Tongue (tissue), 2 donors: ENCODE measurements around the gene TIPARP. TPM values are rescaled to one million over a fixed set of nuclear protein-coding genes. Genes with fewer than 3 reads are reported as not detected.
A peak's percentile ranks its signal among the peaks of the same experiment; 100 is the strongest.
"Not testable (repeated sequence)": the region's sequence is repeated elsewhere in the genome, so short reads cannot be mapped to it uniquely, and the experiment has no call there.

ENCODE experiments used
- DNase-seq: peaks from one replicate; pipeline ENCODE4 v3.0.0-alpha.2; 2015
- total RNA-seq: library from RNA; depleted of rRNA; stranded (reverse); fragments of >200 nt; gene quantifications from one replicate; pipeline ENCODE4 v1.2.3, GENCODE V29; 2014

The TIPARP gene
- total RNA-seq, 1 donor from 2014 or later = 22.5 TPM

DNA sequence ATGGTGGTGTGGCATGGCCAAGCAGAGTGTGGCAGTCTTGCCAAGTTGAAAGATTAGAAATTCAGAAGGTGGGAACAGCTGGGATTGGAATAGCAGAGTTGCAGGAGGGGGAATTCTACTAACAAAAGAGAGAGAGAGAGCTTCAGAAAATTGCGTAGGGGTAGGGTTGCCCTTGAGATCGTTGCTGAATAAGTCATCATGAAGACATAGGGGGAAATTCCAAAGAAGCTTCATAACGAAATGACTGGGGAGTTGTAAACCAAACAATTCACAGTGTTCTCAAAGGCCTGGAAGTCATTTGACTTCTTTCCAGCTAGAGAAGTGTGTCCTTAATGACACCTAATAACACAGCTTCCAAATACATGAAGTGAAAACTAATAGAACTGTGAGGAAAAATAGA lies 26.3 kb upstream of the TIPARP start:
- DNase-seq = no peak

DNA sequence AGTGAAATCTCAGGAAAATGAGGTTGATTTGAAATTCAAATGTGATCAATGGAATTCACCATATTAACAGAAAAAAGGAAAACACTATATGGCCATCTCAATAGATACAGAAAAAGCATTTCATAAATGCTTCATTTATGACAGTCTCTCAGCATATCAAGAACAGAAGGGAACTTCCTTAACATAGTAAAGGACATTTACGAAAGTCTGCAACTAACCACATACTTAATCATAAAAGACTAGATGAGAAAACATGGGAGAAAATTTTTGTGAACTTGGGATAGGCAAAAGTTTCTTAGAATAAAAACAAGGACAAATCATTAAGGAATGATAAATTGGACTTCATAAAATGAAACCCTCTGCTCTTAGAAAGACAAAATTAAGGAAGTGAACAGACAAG lies 24.7 kb upstream of the TIPARP start:
- no peak for DNase-seq

DNA sequence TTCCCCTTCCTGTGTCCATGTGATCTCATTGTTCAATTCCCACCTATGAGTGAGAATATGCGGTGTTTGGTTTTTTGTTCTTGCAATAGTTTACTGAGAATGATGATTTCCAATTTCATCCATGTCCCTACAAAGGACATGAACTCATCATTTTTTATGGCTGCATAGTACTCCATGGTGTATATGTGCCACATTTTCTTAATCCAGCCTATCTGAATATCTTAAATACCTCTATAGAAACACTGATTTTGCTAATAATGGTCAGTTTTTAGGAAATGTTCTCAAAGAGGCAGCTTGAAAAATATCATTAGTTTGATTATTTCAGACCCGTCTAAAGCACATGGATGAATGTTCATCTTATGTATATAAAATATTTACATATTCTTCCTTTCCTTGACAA lies 21.7 kb upstream of the TIPARP start:
- not testable (repeated sequence) for DNase-seq

DNA sequence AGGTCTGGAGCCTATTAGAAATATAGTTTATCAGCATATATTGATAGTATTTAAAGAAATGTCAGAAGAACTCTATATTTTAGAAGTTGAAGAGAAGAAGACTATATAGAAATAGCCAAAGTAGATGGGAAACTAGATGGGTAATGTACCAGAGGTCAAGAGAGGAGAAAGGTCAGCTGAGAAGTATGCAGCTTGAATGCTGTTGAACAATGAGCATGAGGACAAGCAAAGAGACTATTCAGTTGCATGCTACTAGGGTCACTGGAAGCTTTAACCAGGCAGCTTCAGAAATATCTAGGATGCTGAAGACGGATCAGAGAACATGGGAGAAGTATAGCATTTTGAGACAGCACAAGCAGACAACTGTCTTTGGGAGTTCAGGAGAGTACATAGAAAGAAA lies 19.6 kb upstream of the TIPARP start:
- DNase-seq = no peak

DNA sequence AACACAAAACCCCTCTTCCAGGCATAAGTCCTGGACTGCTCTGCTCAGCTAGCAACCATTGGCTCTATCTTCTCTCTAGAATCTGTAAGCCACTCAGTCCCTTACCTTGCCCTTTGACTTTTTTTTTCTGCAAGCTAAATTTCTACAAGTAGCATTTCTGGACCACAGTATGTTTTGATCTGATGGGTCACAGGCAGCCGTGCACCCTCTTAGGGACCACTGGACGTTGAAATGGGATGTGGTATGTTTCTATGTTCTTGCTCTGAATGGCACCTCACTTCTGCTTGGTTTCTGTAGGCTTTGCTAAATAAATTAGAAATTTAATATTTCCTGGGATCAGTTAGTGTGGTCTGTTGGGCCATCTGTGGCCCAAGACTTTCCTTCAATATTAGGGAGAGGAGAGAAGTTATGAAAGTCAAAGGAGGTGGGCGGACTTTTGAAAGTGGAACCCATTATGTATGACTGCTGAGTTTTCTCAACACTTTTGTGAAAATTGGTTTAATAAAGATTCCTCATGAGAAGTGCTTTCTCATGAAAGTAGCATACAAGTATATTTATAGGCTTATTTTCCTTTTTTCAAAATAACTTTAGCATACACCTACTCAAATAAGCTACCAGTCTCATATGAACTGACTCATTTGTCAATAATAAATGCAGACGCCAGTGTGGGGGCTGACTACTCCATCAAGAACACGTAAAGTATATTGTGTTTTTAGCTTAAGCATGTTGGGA lies 18.4 kb upstream of the TIPARP start:
- DNase-seq = no peak

DNA sequence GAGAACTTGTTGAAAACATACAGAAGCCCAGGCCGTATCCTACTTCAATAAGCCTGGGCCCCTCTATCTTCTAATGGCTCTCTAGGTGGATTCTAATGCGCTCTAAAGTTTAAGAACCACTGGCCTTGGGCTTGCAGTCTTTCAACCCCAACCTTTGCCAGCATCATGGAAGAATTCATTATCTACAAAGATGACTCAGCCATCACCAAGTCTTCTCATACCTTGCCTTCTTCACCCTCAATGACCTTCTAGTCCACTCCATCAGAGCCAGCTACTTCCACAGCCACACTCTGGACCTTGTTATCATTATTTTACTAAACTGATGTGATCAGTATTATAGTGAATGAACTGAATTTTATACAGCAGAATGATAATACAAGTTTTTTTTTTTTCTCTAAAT lies 16.9 kb upstream of the TIPARP start:
- no peak for DNase-seq

DNA sequence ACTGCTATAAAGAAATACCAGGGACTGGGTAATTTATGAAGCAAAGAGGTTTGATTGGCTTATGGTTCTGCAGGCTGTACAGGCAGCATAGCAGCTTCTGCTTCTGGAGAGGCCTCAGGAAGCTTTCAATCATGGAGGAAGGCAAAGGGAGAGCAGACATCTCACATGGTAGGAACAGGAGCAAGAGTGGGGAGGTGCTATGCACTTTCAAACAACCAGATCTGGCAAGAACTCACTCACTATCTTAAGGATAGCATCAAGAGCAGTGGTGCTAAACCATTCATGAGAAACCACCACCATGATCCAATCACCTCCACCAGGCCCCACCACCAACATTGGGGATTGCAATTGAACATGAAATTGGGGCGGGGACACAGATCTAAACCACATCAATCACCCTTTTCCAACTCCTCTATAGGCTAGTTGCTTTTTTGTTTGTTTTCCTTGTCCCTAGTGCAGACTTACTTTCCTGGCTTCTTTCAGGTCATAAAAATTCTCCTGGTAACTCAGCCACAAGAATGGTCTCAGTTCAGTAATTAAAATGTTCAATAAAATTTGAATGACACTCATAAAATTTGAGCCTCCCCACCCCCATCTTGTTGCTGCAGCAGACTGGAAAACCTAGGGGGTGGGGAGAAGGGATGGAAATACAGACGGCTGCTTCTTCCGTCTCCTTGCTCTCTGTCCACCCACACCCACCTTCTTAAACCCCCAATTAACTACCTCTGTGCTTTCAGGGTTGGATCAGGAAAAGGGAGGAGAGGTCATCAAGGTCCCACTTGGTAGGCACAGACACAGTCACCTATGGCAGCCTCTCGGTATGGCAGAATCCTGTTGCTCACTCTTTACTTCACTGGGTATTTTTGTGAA lies 16.3 kb upstream of the TIPARP start:
- DNase-seq = no peak

DNA sequence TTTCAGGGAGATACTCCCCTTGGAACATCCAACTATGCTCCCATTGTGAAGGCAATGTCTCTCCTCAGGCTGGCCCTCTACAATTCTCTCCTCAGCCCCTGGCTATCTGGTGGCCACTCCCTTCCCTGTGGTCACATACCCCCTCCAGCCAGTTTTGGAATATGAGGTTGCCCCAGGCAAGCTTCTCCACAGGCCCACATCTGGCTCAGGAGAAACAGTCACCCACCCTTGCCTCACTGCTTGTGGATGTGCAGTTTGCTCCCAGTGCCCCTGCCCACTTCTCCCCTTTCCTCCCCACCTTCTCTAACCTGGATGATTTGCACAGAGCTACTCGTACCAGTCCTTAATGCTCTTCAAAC lies 15.7 kb upstream of the TIPARP start:
- DNase-seq = no peak

DNA sequence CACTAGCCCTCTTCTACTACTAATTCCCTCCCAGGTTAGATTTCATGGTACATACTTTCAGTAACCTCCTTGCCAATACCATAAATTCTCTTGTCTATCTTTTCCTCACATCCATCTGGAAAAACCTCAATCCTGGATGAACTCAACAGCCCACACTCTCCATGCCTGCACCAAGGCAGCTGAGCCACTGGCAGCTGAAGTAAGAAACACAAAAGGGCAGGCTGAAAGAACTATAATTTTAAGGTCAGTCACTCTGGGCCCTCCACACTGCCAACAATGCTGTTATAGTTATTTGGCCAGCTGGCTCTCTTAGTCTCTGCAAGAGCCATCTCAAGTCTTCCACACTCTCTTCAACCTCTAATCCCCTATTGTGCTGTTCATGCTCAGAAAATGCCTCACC lies 15.1 kb upstream of the TIPARP start:
- DNase-seq = no peak

DNA sequence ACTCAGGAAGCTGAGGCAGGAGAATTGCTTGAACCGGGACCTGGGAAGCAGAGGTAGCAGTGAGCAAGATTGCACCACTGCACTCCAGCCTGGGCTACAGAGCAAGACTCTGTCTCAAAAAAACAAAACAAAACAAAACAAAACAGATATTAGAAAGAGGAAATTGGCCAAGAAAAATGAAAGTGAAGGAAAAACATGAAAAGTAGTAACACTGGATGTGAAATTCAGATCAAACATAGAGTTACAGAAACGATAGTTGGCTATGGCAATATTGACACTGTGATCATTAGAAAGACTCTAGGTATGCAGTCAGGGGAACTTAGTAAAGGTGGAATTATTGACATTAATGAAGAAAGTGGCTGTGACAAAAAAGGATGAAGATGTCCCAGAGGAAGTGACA lies 13.2 kb upstream of the TIPARP start:
- no peak for DNase-seq

DNA sequence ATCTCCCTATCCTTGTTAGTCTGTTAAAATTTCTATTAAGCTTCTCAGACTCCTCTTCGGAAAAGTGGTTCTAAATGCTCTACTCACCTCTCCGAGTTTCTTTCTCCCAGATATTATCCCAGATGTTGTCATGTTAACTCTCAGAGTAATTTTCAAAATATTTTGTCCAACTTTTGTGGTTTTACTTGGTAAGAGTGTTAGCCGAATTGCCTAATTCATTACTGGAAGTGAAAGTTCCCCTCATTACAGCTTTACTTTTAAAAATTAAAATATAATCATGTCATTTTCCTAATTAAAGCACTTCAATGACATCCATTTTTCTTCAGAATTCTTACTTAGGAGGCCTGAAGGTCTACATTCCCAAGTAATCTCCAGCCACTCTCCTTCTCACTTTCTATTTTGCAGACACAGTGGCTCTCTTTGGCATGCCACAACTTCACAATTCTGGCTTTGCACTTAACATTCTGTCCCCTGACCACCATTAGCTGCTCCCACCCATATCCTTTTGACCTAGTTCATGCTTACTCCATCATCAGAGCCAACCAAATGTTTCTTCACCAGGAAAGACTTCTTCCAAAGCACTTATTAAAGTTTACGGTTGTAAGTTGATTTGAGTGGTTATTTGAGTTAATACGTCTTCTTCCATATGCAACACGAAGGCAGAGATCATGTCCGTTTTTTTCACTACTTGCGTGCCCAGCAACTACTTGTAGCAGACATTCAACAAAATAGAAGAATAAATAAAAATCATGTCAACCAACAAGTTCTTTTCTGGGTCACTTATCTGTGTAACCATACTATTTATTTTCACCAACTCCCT lies 10.2 kb upstream of the TIPARP start:
- no peak for DNase-seq

DNA sequence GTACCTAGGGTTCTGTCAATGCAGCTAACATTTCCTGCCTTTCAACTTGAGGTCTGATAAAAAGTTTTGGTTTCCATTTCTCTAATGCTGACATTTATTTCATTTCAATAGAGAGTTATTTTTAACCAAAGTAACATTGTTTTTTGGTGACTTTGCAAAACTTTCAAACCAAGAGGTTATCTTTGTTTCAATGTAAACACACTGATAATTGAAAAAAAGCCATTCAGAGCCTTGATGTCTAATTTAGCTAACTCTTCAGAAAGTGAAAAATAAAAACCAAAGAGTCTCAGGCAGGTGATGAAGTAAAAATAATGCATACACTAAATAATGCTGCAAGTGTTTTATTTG lies 9.6 kb upstream of the TIPARP start:
- DNase-seq = no peak

DNA sequence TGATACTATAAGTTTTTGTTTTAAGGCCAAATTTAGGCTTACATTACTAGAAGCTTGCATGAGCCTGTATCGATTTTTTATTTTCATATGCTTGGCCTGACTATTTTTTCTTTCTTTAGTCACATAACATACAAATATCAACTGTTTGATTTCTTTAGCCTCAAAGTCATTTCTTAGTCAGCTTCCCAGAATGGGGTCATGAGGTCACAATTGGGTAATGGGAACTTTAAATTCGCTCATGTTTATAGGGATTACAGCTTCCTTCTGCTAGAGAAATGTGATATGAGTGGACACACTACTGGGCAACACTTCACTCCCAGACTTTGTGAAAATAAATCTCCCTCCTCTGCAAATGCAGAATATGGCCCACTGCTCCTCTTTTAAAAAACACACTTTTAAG lies 9.1 kb upstream of the TIPARP start:
- DNase-seq = no peak

DNA sequence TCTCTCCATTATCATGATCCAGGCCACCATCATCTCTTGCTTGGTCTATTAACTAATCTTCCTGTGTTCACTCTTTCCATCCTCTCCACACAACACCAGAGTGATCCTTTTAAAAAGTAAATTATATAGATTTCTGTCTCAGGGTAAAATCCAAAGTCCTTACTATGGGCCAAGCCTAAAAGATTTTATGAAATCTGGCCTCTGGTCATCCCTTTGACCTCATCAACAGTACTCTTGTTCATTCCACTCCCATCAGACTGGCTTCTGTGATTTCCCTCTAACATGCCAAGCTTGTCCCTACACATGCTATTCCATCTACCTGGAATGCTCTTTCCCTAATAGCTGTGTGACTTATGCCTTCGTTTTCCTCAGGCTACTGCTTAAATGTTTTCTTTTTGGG lies 8.3 kb upstream of the TIPARP start:
- no peak for DNase-seq

DNA sequence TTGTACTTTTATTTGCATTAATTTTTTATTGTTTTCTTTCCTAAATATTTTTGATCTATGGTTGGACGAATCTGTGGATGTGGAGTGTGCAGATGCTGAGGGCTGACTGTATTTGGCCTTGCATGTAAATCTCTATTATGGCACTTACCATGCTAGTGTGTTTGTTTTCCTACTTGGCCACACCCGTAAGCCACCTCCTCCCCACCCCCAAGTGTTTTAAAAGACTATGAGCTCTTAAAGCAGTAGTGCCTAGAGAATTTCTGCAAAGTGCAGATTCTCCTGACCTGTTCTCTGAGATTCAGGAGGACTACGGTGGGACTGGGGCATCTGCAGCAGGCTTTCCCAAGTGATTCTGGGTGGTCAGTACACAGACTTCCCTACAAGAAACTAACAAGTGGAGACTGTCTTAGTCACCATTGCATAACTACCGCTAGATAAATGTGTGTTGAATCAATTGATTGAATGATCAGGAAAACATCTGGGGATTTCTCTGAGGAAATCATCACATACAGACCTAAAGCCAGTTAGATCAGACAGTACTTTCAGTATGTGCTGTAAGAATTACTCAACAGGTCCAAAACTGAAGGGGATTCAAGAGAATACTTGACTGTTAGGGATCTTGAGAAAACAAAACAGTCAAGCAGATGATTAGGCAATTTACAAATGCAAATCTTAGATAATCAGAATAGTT lies 6.2 kb upstream of the TIPARP start:
- no peak for DNase-seq

DNA sequence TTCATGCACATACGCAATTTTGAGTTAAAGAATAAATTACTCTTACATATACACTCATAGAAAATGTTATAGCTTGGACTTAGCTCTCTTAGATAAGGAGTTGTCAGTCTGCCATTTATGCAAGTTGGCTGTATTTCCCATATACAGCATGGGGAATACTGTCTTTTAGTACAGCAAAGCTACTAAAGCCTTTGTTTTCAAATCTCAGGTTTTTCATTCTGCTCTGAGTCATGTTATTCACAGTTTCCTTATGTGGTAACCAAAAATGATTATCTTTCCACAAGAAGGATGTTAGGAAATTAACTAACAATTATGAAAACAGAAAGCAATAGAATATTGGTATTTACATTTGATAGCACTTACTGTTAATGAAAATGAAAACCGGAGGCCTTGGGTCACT lies 4.3 kb upstream of the TIPARP start:
- no peak for DNase-seq

DNA sequence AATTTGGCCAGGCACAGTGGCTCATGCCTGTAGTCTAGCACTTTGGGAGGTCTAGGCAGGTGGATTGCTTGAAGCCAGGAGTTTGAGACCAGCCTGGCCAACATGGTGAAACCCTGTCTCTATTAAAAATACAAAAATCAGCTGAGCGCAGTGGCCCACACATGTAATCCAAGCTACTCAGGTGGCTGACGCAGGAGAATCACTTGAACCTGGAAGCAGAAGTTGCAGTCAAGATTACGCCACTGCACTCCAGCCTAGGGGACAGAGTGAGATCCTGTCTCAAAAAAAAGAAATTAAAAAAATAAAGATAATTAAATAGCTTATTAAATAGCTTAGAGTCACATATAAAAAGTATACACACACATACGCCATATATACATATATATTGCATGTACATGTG lies 3.7 kb upstream of the TIPARP start:
- no peak for DNase-seq

DNA sequence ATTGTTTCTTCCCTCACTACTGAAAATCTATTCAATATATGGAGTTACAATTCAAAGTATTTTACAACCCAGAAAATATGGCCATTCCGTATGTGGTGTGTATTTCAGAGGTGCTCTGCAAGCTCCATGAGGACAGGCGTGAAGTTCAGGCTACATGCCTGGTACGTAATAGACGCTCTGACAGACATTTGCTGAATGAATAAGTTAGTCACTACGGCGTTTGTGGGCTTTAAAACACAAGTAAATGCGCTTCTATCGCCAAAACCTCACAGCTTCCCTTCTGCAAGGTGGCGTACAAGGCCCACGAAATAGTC lies 701 bp upstream of the TIPARP start:
- no peak for DNase-seq

DNA sequence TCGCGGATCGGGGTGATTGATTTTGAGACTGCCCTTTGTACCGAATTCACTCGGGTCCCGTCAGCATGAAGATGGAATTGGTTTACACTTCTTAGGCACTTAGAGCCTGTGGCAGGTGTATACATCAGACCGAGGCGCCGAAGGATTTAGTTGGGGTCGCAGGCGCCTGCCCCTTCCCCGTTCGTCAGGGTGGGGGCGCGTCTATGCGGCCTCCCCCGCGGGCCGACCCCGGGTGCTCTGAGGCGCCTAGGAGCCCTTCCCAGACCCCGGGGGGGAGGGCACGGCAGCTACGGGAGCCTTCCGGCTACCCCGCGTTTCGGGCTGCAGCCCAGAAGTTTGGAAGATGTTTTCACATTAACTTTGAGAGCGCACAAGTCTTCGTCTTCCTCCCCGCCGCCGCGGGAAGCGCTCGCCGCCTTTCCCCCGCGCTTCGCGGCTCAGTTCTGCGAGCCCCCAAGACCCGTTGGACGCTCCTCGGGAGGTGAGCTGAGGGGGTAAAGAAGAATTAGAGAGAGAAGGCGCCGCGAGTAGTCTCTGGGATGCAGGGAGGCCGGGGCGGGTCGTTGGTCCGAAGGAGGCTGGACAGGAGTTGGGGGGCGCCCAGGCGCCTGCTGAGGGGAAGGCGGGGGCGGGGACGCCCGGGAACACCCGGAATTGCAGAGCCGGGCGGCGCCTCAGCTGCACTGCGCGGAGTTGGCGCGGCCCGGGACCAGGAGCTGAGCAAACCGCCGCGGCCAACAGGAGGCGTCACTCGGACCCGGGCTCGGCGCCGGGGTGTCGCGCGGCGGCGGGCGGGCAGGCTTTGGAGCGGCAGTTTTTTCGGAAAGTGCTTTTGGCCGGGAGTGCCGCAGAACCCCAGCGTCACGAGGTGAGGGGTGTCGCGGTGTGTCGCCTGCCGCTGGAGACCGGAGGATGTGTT lies 780 bp downstream of the TIPARP start:
- peak; percentile 85 for DNase-seq

DNA sequence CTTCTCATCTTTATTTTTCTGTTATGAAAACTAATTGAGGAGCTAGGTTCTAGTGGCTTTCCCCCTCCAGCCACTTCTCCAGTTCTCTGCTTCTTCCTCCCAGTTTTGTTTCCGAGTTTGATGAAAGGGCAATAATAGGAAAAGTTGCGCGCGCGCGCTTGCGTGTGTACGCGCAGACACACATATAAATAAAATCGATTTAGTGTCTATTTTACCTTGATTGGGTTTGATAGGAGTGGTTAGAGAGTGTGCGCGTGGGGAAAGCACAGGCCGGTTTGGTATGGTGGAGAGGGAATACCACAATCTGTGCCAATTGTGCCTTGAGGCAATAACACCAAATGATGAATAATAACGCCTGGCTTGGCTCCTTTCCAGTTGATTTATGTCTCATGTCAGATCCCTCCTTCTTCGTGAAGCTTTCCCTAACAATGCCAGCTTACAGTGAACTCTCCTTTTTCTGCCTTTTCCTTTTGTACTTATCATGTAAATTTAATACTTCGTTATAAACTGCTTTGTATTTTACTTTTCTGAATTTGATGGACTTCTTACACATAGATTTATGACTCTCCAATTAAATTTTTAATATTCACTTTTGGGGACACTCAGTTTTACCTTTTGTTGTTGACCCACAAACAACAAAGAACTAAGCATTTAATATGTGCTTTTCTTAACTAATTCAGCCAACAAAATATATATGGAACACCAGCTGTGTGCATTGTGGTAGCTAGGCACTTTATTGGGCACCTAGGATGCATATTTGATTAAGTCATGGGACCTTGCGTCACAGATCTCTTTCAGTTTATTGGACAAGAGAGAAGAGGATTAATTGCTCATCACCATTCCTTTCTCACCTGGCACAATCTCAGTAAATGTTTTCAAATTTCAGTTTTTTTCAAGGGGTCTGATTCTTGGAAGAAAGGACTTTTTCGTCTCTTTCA lies 1.7 kb downstream of the TIPARP start:
- DNase-seq = peak; percentile 75
